Measurements from ENCODE around the gene STIM2. TPM values are rescaled to one million over a fixed set of nuclear protein-coding genes. Genes with fewer than 3 reads are reported as not detected.
A peak's percentile ranks its signal among the peaks of the same experiment; 100 is the strongest.

Gene STIM2
- polyA plus RNA-seq, 1 donor (not counting 4 experiments of a cell fraction or from before 2014, with no cell fraction given): 20.7 TPM

GRCh38 chr4:27003642-27004113, 143.0 kb downstream of the STIM2 start:
- H3K79me2 ChIP-seq (ENCODE audit: control insufficient read depth, insufficient read depth, low read length): no peaks in the 10 kb centered on the region
- H3K27ac ChIP-seq (ENCODE audit: control insufficient read depth, insufficient read depth, low read length): no peak overlapping the region
- H3K4me3 ChIP-seq (ENCODE audit: control insufficient read depth in 2 of 3, extremely low read depth in 1 of 3, insufficient read depth in 2 of 3, low read depth in 1 of 3, low read length in 3 of 3): no peak overlapping the region
- dilution Hi-C loops (cut with MboI; ENCODE audit: extremely low pct_ligation_motif_present, low sequenced_read_pairs): no loop called here
- no peak overlapping the region for H3K9ac ChIP-seq (ENCODE audit: control insufficient read depth, extremely low read depth, insufficient read depth, low read length)
- peaks cover 0 to 1% of the 10 kb centered on the region in 2 experiments for H3K36me3 ChIP-seq (ENCODE audit: control insufficient read depth in 2 of 2, extremely low read depth in 1 of 2, insufficient read depth in 2 of 2, low read length in 2 of 2)
- H4K20me1 ChIP-seq (ENCODE audit: control insufficient read depth, extremely low read depth, insufficient read depth, low read length): no peaks in the 10 kb centered on the region
- H3K9me3 ChIP-seq (ENCODE audit: control insufficient read depth, low read depth, low read length): no peaks in the 10 kb centered on the region
- TF ChIP-seq, protein P1, sequence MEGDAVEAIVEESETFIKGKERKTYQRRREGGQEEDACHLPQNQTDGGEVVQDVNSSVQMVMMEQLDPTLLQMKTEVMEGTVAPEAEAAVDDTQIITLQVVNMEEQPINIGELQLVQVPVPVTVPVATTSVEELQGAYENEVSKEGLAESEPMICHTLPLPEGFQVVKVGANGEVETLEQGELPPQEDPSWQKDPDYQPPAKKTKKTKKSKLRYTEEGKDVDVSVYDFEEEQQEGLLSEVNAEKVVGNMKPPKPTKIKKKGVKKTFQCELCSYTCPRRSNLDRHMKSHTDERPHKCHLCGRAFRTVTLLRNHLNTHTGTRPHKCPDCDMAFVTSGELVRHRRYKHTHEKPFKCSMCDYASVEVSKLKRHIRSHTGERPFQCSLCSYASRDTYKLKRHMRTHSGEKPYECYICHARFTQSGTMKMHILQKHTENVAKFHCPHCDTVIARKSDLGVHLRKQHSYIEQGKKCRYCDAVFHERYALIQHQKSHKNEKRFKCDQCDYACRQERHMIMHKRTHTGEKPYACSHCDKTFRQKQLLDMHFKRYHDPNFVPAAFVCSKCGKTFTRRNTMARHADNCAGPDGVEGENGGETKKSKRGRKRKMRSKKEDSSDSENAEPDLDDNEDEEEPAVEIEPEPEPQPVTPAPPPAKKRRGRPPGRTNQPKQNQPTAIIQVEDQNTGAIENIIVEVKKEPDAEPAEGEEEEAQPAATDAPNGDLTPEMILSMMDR (optimal IDR thresholded peaks at IDR 0.05 in 1 of 3, IDR thresholded peaks at IDR 0.05 in 1 of 3, conservative IDR thresholded peaks at IDR 0.05 in 1 of 3; ENCODE audit: extremely low read depth in 1 of 3, insufficient read depth in 2 of 3, low read length in 3 of 3): no peak
- TF ChIP-seq EZH2 (IDR thresholded peaks at IDR 0.05; ENCODE audit: low read length): no peak
- FAIRE-seq (no peak), DNase-seq (ENCODE audit: low read depth, low spot score) (no peak)
- H3K4me1 ChIP-seq (ENCODE audit: control insufficient read depth, extremely low read depth, insufficient read depth, low read length): peaks cover 11% of the 10 kb centered on the region
- H3K27me3 ChIP-seq (ENCODE audit: control insufficient read depth, extremely low read depth, insufficient read depth, low read length): no peaks in the 10 kb centered on the region
- no peaks in the 10 kb centered on the region for H3K9me1 ChIP-seq (ENCODE audit: control insufficient read depth, extremely low read depth, insufficient read depth, low read length)
- no peak overlapping the region for H2AFZ ChIP-seq (ENCODE audit: control insufficient read depth, low read length)
- H3K4me2 ChIP-seq (ENCODE audit: control insufficient read depth, extremely low read depth, insufficient read depth, low read depth, low read length): no peak overlapping the region

DNA sequence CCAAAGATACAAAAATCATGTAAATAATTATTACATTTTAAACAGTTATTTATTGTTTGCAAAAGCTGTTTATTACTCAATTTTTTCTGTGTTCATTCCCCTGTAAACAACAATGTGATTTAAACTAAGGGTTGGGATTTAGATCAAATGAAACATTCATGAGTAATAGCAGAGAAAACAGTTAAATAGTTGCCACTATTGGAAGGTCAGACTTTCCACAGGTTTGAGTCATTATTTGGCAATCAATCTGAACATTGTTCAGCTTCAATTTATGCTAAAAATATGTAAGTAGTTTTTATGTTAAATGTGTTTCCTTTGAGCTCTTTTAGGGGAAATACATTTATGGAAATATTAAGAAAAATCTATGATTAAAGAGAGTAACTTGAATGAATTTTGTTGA, 144.9 kb downstream of the STIM2 start:
- dilution Hi-C loops (cut with MboI; ENCODE audit: extremely low pct_ligation_motif_present, low sequenced_read_pairs): no loop called here
- no peaks in the 10 kb centered on the region for H4K20me1 ChIP-seq (ENCODE audit: control insufficient read depth, extremely low read depth, insufficient read depth, low read length)
- no peak overlapping the region for H3K9ac ChIP-seq (ENCODE audit: control insufficient read depth, extremely low read depth, insufficient read depth, low read length)
- no peaks in the 10 kb centered on the region for H3K79me2 ChIP-seq (ENCODE audit: control insufficient read depth, insufficient read depth, low read length)
- no peak overlapping the region for H2AFZ ChIP-seq (ENCODE audit: control insufficient read depth, low read length)
- FAIRE-seq (no peak), DNase-seq (ENCODE audit: low read depth, low spot score) (no peak)
- no peak for TF ChIP-seq EZH2 (IDR thresholded peaks at IDR 0.05; ENCODE audit: low read length)
- TF ChIP-seq, protein P1 (optimal IDR thresholded peaks at IDR 0.05 in 1 of 3, IDR thresholded peaks at IDR 0.05 in 1 of 3, conservative IDR thresholded peaks at IDR 0.05 in 1 of 3; ENCODE audit: extremely low read depth in 1 of 3, insufficient read depth in 2 of 3, low read length in 3 of 3): no peak
- H3K27ac ChIP-seq (ENCODE audit: control insufficient read depth, insufficient read depth, low read length): peak overlapping the region; percentile 18
- H3K9me3 ChIP-seq (ENCODE audit: control insufficient read depth, low read depth, low read length): no peaks in the 10 kb centered on the region
- no peaks in the 10 kb centered on the region for H3K27me3 ChIP-seq (ENCODE audit: control insufficient read depth, extremely low read depth, insufficient read depth, low read length)
- H3K4me3 ChIP-seq (ENCODE audit: control insufficient read depth in 2 of 3, extremely low read depth in 1 of 3, insufficient read depth in 2 of 3, low read depth in 1 of 3, low read length in 3 of 3): no peak overlapping the region
- no peak overlapping the region for H3K4me2 ChIP-seq (ENCODE audit: control insufficient read depth, extremely low read depth, insufficient read depth, low read depth, low read length)
- H3K36me3 ChIP-seq (ENCODE audit: control insufficient read depth in 2 of 2, extremely low read depth in 1 of 2, insufficient read depth in 2 of 2, low read length in 2 of 2): peaks cover 3 to 4% of the 10 kb centered on the region in 2 experiments
- peaks cover 11% of the 10 kb centered on the region for H3K4me1 ChIP-seq (ENCODE audit: control insufficient read depth, extremely low read depth, insufficient read depth, low read length)
- H3K9me1 ChIP-seq (ENCODE audit: control insufficient read depth, extremely low read depth, insufficient read depth, low read length): no peaks in the 10 kb centered on the region

Measured in keratinocyte (primary cell).